IPS DF 4.7 (cell line): ENCODE results near the gene TOB1.

Experiments
- DNase-seq: peaks from one replicate; pipeline ENCODE4 v3.0.0-alpha.2; 2013; ENCODE audit warnings: low spot score; ENCODE audit errors: extremely low read depth

The TOB1 gene

DNA sequence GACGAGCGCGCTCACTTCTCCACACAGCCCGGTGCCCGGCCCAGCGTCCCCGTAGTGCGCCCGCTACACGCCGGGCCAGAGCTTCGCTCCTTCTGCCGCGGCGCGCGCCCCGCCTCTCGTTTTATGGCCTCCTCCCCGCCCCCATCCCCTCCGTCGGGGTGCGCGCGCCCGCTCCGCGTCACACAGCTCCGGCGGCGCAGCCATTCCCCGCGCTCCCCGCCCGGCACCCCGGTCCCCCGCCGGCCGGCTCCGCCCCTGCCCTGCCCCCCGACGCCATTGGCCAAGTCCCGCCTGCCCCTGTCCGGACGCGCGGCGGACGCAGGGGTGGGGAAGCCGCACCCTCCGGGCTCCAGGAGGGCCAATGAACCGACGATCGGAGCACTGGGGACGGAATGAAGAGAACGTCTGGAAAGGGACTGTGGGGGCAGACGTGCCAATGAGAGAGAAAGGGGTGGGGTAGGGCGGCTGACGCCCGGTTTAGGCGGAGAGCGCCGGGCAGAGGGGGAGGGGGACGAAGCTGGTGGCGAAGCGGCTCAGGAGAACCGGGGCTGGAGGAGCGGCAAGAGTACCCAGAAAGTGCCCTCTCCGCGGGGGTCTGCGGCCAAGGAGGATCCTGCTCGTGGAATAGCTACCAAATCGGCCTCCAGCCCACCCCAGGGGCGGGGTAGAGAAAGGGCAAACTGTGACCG lies at the start of gene TOB1:
Gene TOB1, minus strand, starts transcription at position 94 of the 689 bp plus-strand sequence. CDS start 2,337 bp downstream, outside the sequence.
- DNase-seq: no peak

DNA sequence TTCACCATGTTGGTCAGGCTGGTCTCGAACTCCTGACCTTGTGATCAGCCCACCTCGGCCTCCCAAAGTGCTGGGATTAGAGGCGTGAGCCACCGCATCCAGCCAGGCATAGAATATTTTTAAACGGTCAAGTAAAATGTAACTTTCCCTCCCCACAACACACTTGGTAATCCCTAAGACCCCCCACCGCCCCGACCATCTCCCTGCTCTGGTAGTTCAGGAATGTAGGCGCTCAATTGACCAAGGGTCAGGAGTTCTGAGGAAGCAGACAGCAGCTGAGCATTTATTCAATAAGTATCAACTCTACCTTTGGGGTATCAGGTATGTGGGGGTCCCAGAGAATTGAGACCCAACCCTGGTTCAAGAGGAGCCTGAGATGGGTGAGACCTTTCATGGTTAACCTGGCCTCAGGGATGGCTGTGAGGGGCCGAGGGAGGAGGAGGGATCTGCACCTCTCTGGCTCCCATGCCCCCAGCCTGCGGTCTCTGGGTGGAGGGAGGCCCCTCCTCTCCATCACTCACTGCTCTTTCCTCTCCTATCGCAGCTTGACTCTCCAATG lies 48.4 kb upstream of the TOB1 start:
- DNase-seq: no peak

GRCh38 chr17:50913120-50913519 lies 47.0 kb upstream of the TOB1 start:
- no peak for DNase-seq

DNA sequence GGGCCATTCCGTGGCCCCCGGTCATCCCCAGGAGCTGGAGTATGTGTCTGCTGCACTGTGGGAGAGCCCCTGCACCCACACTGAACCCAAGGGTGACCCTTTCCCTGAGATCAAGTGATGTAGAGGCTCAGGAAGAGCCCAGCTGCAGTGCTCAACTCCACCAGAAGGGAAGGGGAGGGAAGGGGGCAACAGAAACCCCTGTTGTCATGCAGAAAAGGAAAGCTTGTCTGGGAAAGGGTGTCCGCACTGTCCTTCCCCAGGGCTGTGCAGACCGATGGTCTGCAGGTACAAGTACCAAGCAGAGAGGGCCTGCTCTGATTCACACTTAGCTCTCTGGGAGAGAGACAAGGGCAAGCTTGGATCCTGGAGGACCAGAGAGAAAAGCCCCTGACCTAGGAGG lies 45.7 kb upstream of the TOB1 start:
- no peak for DNase-seq

- DNase-seq: no peak
These were observed 45.3 kb upstream of the TOB1 start for GRCh38 chr17:50911450-50911849.

GRCh38 chr17:50909765-50910605 lies 43.8 kb upstream of the TOB1 start:
- DNase-seq: no peak

DNA sequence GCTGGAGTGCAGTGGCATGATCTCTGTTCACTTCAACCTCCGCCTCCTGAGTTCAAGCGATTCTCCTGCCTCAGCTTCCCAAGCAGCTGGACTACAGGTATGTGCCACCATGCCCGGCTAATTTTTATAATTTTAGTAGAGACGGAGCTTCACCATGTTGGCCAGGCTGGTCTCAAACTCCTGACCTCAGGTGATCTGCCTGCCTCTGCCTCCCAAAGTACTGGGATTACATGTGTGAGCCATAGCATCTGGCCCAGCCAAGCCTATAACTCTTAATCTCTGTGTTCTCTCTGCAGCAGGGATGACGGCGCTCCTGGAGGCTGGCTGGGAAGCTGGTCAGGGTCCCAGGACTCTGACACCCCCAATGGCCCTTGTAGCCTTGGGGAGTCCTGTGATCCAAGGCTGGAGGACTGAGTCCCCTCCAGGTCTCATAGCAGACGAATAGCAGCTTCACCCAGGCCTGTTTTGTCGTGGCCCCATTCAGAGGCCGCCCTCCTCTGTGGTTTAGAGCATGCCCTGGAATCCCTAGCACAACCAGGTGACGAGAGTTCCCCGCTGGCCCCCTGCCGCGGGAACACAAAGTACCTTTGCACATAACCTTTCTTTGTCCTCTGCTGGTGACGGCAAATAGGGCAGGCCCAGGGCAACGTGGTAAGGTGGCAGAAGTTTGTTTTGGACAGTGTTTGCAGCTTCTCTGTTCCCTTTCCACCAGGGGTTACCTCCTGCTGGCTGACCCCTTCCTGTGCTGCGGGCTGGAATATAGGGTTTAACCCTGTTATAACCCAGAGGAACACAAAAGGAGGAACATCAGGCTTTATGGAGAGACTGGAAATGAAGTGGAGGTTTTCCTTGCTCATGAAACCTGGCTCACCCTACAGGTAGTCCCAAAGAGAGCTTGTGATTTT lies 43.0 kb upstream of the TOB1 start:
- no peak for DNase-seq

GRCh38 chr17:50908140-50908859 lies 42.1 kb upstream of the TOB1 start:
- no peak for DNase-seq

DNA sequence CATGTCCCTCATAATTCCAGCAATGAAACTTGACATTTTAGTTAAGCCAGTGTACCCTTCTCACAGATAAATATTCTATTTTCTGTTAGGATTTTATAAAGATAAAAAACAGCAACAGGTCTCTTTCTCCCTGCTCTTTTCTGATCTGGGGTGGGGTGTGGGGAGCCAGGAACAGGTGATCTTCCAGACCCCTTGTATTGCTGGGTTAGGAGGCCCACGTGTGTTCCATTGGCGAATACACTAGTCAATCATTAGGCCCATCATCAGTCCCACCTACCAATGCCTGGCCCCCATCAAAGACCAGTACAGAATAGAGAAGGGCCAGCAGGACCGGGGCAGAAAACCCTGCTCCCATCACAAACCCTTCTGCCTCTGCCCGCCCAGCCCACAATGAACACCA lies 40.3 kb upstream of the TOB1 start:
- DNase-seq: no peak

GRCh38 chr17:50905460-50905803 lies 39.3 kb upstream of the TOB1 start:
- DNase-seq: no peak

- no peak for DNase-seq
These were observed 38.6 kb upstream of the TOB1 start for GRCh38 chr17:50904518-50905459.

DNA sequence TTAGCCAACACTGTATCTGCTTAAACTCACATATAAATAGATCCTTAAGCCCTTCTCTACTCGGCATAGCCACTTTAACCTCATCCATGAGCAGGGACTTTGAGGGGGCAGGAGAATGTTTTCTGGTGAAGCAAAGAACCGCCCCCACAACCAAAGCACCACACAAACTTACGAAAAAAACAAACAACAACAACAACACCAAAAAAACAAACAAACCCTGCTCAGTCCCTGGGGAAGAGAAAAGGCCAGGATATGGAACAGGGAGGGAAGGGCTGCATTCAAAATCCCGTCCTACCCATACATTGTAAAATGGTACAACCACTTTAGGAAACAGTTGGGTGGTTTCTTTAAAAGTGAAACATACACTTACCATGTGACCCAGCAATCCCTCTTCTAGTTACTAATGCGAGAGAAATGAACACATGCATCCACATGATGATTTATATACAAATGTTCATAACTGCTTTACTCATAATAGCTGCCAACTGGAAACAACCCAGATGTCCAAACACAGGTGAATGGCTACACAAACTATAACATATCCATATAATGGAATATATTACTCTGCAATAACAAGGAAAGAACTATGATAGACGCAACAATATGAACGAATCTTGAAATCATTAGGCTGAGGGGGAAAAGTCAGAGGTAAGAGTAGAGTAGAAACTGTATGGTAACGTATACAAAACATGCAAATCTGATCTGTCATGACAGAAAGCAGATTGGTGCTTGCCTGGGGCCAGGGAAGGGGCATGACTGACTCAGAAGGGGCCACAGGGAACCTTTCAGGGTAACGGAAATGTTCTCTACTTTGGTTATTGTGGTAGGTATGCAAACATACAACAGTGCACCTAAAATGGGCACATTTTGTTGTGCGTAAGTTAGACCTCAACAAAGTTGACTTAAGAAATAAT lies 37.7 kb upstream of the TOB1 start:
- DNase-seq: no peak

DNA sequence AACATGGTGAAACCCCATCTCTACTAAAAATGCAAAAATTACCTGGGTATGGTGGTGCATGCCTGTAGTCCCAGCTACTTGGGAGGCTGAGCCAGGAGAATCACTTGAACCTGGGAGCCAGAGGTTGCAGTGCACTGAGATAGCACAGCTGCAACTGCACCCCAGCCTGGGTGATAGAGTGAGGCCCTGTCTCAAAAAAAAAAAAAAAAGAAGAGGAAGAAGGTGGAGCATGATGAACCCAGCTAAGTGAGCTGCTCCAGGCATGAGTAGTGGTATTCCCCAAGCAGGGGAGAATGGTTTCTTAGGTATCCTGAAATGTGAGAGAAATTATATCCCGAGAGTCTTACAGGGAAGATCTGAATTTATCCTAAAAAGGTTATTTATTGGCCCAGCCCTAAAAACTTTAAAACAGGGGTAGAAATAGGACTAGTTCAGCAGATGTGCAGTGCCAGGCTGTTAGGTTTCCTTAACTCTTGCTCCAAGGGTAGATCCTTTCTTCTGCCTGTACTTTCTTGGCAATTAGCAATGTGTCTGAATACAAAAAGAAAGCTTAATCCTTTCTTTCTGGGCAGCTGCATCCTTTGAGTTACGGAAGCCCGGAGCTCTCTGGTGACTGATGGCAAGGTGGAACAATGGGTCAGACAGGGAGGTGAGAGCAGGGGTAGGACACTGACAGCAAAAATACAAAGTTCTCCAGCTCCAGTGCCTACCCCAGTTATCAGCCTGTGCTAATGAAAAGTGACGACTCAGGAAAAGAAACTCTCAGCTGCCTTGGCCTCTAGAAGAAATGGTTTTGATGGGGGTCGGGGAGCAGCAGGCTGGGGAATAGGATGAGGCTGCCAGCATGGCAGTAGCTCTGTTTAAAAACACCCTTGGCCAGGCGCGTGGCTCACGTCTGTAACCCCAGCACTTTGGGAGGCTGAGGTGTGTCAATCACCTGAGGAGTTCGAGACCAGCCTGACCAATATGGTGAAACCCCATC lies 36.5 kb upstream of the TOB1 start:
- no peak for DNase-seq

DNA sequence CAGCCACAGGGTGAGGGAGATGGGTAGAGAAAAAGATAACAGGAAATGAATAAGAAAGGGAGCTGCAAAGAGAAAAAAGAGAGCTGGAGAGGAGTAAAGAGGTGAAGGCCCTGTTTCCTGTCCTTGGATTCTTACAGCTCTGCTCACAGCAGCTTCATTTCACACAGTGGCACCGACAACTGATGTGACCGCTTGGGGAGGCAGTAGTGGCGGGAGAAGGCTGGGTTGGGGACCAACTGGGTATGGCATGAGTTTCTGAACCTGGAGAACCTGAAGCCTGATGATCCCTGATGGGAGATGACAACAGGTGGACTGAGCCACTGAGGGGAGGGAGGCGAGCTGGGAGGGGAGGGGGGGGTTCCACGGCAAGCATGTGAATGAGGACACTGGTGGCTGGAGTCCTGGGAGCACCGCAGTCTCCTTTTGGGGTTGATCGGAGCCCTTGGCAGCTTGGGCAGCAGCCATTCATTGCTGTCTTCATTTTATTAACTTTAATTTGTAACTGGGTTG lies 34.3 kb upstream of the TOB1 start:
- DNase-seq: no peak

DNA sequence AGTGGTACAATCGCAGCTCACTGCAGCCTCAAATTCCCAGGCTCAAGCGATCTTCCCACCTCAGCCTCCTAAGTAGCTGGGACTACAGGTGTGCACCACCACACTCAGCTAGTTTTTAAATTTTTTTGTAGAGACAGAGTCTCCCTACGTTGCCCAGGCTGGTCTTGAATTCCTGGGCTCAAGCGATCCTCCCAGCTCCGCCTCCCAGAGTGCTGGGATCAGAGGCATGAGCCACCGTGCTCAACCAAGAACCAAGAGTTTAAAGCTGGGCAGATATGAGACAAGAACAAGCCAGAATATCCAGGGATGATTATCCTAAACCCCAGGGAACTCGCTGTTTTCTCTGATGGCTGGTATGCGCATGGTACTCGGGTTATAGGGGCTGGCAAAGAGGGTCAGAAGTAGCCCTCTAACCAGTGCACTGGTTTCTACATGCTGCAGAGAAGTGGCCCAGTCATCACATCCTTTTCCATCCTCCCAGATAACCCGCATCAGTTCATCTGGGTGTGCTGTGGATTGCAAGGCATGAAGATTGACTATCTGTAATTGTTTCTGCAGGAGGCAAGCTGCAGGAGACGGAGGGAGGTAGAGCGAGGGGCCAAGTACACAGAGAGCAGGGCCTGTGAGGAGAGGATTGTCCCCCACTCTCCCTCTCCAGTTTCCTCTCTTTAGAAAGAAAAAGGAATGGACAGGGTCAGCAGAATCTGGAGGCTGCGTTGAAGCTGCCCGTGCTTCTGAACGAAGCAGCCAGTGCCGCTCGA lies 33.6 kb upstream of the TOB1 start:
- no peak for DNase-seq

GRCh38 chr17:50899005-50899460 lies 32.9 kb upstream of the TOB1 start:
- no peak for DNase-seq
